ENCODE data around the gene UGT2A2.

UGT2A2 gene

DNA sequence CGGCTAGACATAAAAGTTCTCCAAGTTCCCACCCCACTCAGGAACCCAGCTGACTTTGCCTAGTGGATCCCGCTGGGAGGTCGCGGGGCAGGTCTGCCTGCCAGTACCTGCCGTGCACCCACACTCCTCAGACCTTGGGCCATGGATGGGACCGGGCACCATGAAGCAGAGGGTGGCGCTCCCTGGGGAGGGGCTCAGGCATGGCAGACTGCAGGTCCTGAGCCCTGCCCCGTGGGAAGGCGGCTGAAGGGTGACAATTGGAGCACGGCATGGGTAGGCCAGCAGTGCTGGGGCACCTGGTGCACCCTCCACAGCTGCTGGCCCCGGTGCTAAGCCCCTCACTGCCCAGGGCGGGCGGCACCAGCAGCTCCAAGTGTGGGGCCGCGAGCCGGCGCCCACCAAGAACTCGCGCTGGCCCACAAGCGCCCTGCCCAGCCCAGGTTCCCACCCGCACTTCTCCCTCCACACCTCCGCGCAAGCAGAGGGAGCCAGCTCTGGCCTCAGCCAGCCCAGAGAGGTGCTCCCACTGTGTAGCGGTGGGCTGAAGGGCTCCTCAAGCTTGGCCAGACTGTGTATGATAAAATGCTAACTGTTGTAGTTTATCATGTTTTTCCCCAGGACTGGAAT is 63.1 kb downstream of the UGT2A2 start:
- DNase-seq (ENCODE audit: low read depth in 4 of 4, low spot score in 1 of 4) = no peak

DNA sequence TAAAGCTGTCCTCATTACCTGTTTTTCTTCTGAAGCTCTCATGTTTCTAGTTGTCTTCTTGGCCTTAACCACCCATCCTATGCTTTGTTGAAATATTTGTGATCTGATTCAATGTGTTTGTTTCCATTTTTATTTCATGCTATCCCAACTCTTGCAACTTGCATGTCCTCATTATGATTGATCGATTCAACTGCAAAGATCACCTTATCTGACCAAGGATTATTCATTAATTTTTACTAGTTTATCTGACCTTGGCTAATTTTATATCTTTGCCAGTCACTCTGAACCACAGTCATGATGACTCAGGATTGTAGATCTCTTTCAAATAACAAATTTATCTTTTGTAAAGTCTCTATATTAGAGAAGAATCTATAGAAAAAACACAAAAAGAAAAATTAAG is 70.7 kb downstream of the UGT2A2 start:
- no peak for DNase-seq (ENCODE audit: low read depth in 4 of 4, low spot score in 1 of 4)

DNA sequence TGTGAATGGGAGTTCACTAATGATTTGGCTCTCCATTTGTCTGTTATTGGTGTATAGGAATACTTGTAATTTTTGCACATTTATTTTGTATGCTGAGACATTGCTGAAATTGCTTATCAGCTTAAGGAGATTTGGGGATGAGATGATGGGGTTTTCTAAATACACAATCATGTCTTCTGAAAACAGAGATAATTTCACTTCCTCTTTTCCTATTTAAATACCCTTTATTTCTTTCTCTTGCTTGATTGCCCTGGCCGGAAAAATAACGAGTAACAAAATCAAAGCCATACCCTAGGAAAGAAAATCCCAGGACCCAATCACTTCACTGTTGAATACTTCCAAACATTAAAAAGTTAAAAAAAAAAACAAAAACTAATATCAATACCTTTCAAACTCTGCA is 76.0 kb downstream of the UGT2A2 start:
- no peak for DNase-seq (ENCODE audit: low read depth in 4 of 4, low spot score in 1 of 4)

DNA sequence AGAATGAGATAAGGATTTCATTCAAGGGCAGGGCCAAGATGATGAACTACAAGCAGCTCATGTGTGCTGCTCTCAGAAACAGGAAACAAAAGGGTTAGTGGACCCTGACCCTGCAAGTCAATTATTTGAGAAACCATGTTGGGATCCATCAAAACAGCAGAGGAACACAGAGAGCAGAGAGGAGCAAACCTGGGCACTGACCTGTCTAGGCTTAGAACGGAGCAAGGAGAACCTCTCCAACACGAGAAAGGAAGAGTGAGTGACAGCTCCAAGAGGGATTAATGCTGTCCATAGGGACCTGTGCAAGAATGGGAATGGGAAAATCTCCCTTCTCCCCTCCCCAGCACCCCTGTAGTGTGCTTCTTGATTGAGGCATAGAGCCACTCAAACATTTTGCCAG is 89.8 kb downstream of the UGT2A2 start:
- no peak for DNase-seq (ENCODE audit: low read depth in 4 of 4, low spot score in 1 of 4)

DNA sequence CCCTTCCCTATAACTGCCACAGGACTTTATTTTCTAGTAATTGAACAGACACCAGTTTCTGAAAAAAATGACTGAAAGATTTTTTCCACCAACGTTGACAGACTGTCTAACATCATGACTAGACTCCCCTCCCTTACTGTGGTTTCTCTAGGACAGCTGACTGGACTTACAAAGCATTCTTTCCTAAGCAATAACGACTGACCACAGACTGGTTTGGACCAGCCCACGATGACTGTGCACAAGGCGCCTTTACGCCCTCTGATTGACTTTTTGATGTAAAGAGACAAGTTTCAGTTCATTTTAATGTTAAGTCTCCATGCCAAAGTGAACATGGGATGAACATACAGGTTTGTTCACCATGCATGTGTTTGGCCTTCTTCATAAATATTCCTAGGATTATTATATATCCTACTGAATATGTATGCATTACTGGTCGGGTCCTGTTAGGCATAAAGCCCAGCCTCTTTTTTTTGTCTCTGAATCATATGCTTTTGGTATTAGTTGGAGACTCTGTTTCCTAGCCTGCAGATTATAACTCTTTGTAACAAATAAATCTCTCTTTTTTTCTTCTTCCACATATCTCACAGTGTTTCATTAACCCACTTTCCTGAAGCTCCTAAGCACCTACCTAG is 93.2 kb downstream of the UGT2A2 start:
- no peak for DNase-seq (ENCODE audit: low read depth in 4 of 4, low spot score in 1 of 4)
